ENCODE results near the gene RIMBP2.

Gene RIMBP2

GRCh38 chr12:130746546-130746945, 30.4 kb upstream of the RIMBP2 start:
- Histone ChIP-seq H3K79me1 (ENCODE audit: low read depth, low read length) (no peaks in the 10 kb centered on the region), H3K18ac (ENCODE audit: low read length) (peak overlapping the region; percentile 42), H3K9me3 (replicated peaks in 1 of 2; ENCODE audit: control insufficient read depth in 2 of 2, insufficient read depth in 1 of 2, low read depth in 1 of 2, low read length in 2 of 2) (no peaks in the 10 kb centered on the region), H4K8ac (ENCODE audit: low read depth, low read length) (no peak overlapping the region), H3K9ac (ENCODE audit: low read depth, low read length, poor library complexity) (no peak overlapping the region), H3K4me2 (ENCODE audit: insufficient read depth, low read length, poor library complexity, severe bottlenecking) (no peak overlapping the region), H3K4me1 (ENCODE audit: control insufficient read depth in 2 of 2, insufficient read depth in 1 of 2, low read depth in 1 of 2, low read length in 2 of 2) (peaks cover 0 to 2% of the 10 kb centered on the region in 2 donors), H2AFZ (ENCODE audit: low read length) (no peak overlapping the region), H3K36me3 (replicated peaks in 1 of 2; ENCODE audit: control insufficient read depth in 2 of 2, insufficient read depth in 2 of 2, low read length in 2 of 2) (no peaks in the 10 kb centered on the region), H2BK15ac (ENCODE audit: low read length) (no peak overlapping the region), H3K14ac (ENCODE audit: low read length) (no peak overlapping the region), H2BK5ac (ENCODE audit: low read length) (no peak overlapping the region), H3K27me3 (ENCODE audit: control insufficient read depth in 3 of 3, insufficient read depth in 3 of 3, low read depth in 1 of 3, low read length in 3 of 3) (no peaks in the 10 kb centered on the region), H2AK5ac (ENCODE audit: low read depth, low read length) (no peak overlapping the region), H2BK120ac (ENCODE audit: low read depth, low read length) (no peak overlapping the region), H2BK12ac (ENCODE audit: low read length) (no peak overlapping the region), H3K27ac (replicated peaks; ENCODE audit: low read length) (no peak overlapping the region), H3K23ac (ENCODE audit: low read depth, low read length, poor library complexity) (no peak overlapping the region), H4K91ac (ENCODE audit: low read depth, low read length, poor library complexity) (no peak overlapping the region), H3K4me3 (ENCODE audit: low read length in 2 of 2) (no peak overlapping the region), H3K4ac (ENCODE audit: low read length) (no peak overlapping the region)
- DNase-seq (ENCODE audit: low spot score), result no peak
- WGBS, 2 donors (ENCODE audit: extremely low coverage in 2 of 2, insufficient read length in 2 of 2, insufficient replicate concordance in 1 of 2), result no CpG with 5 or more reads among the region's 9 CpGs

- peaks cover 0 to 2% of the 10 kb centered on the region in 2 donors for H3K4me1 ChIP-seq (ENCODE audit: control insufficient read depth in 2 of 2, insufficient read depth in 1 of 2, low read depth in 1 of 2, low read length in 2 of 2)
- no peak overlapping the region for H3K9ac ChIP-seq (ENCODE audit: low read depth, low read length, poor library complexity)
- no peak overlapping the region for H3K23ac ChIP-seq (ENCODE audit: low read depth, low read length, poor library complexity)
- no peak overlapping the region for H3K4me2 ChIP-seq (ENCODE audit: insufficient read depth, low read length, poor library complexity, severe bottlenecking)
- no peak overlapping the region for H4K8ac ChIP-seq (ENCODE audit: low read depth, low read length)
- H4K91ac ChIP-seq (ENCODE audit: low read depth, low read length, poor library complexity), result no peak overlapping the region
- no peaks in the 10 kb centered on the region for H3K27me3 ChIP-seq (ENCODE audit: control insufficient read depth in 3 of 3, insufficient read depth in 3 of 3, low read depth in 1 of 3, low read length in 3 of 3)
- H2BK15ac ChIP-seq (ENCODE audit: low read length), result no peak overlapping the region
- no peak overlapping the region for H3K14ac ChIP-seq (ENCODE audit: low read length)
- no peak overlapping the region for H2BK12ac ChIP-seq (ENCODE audit: low read length)
- H2BK120ac ChIP-seq (ENCODE audit: low read depth, low read length), result no peak overlapping the region
- no peak overlapping the region for H2AFZ ChIP-seq (ENCODE audit: low read length)
- no peak overlapping the region for H3K4ac ChIP-seq (ENCODE audit: low read length)
- no peak overlapping the region for H3K4me3 ChIP-seq (ENCODE audit: low read length in 2 of 2)
- H3K18ac ChIP-seq (ENCODE audit: low read length), result no peak overlapping the region
- no peak overlapping the region for H2BK5ac ChIP-seq (ENCODE audit: low read length)
- no peaks in the 10 kb centered on the region for H3K79me1 ChIP-seq (ENCODE audit: low read depth, low read length)
- no peak overlapping the region for H3K27ac ChIP-seq (replicated peaks; ENCODE audit: low read length)
- no peak overlapping the region for H2AK5ac ChIP-seq (ENCODE audit: low read depth, low read length)
- DNase-seq (ENCODE audit: low spot score), result no peak
- H3K36me3 ChIP-seq (replicated peaks in 1 of 2; ENCODE audit: control insufficient read depth in 2 of 2, insufficient read depth in 2 of 2, low read length in 2 of 2), result no peaks in the 10 kb centered on the region
- H3K9me3 ChIP-seq (replicated peaks in 1 of 2; ENCODE audit: control insufficient read depth in 2 of 2, insufficient read depth in 1 of 2, low read depth in 1 of 2, low read length in 2 of 2), result no peaks in the 10 kb centered on the region
- WGBS, 2 donors (ENCODE audit: extremely low coverage in 2 of 2, insufficient read length in 2 of 2, insufficient replicate concordance in 1 of 2), result 100% methylated on average over 1 of the region's 4 CpGs; no CpG with 5 or more reads in 1 of the 2 donors
These were observed 29.8 kb upstream of the RIMBP2 start for GRCh38 chr12:130745921-130746320.

GRCh38 chr12:130744274-130744673, 28.2 kb upstream of the RIMBP2 start:
- Histone ChIP-seq H2AK5ac (ENCODE audit: low read depth, low read length) (no peak overlapping the region), H2BK12ac (ENCODE audit: low read length) (no peak overlapping the region), H3K36me3 (replicated peaks in 1 of 2; ENCODE audit: control insufficient read depth in 2 of 2, insufficient read depth in 2 of 2, low read length in 2 of 2) (no peaks in the 10 kb centered on the region), H4K91ac (ENCODE audit: low read depth, low read length, poor library complexity) (no peak overlapping the region), H2BK120ac (ENCODE audit: low read depth, low read length) (no peak overlapping the region), H3K23ac (ENCODE audit: low read depth, low read length, poor library complexity) (no peak overlapping the region), H2BK5ac (ENCODE audit: low read length) (no peak overlapping the region), H3K14ac (ENCODE audit: low read length) (no peak overlapping the region), H2AFZ (ENCODE audit: low read length) (no peak overlapping the region), H2BK15ac (ENCODE audit: low read length) (no peak overlapping the region), H3K27me3 (ENCODE audit: control insufficient read depth in 3 of 3, insufficient read depth in 3 of 3, low read depth in 1 of 3, low read length in 3 of 3) (peaks cover 0 to 3% (median 0%) of the 10 kb centered on the region in 3 experiments), H3K4me3 (ENCODE audit: low read length in 2 of 2) (no peak overlapping the region), H3K9me3 (replicated peaks in 1 of 2; ENCODE audit: control insufficient read depth in 2 of 2, insufficient read depth in 1 of 2, low read depth in 1 of 2, low read length in 2 of 2) (no peaks in the 10 kb centered on the region), H3K9ac (ENCODE audit: low read depth, low read length, poor library complexity) (no peak overlapping the region), H3K4ac (ENCODE audit: low read length) (no peak overlapping the region), H4K8ac (ENCODE audit: low read depth, low read length) (no peak overlapping the region), H3K79me1 (ENCODE audit: low read depth, low read length) (no peaks in the 10 kb centered on the region), H3K18ac (ENCODE audit: low read length) (no peak overlapping the region), H3K4me2 (ENCODE audit: insufficient read depth, low read length, poor library complexity, severe bottlenecking) (no peak overlapping the region), H3K27ac (replicated peaks; ENCODE audit: low read length) (no peak overlapping the region), H3K4me1 (ENCODE audit: control insufficient read depth in 2 of 2, insufficient read depth in 1 of 2, low read depth in 1 of 2, low read length in 2 of 2) (peaks cover 0 to 2% of the 10 kb centered on the region in 2 donors)
- WGBS, 2 donors (ENCODE audit: extremely low coverage in 2 of 2, insufficient read length in 2 of 2, insufficient replicate concordance in 1 of 2), result no CpG with 5 or more reads among the region's 5 CpGs
- no peak for DNase-seq (ENCODE audit: low spot score)

GRCh38 chr12:130743606-130744005, 27.5 kb upstream of the RIMBP2 start:
- Histone ChIP-seq H3K4me2 (ENCODE audit: insufficient read depth, low read length, poor library complexity, severe bottlenecking) (no peak overlapping the region), H2BK12ac (ENCODE audit: low read length) (no peak overlapping the region), H3K4ac (ENCODE audit: low read length) (no peak overlapping the region), H3K23ac (ENCODE audit: low read depth, low read length, poor library complexity) (no peak overlapping the region), H2BK5ac (ENCODE audit: low read length) (no peak overlapping the region), H2BK120ac (ENCODE audit: low read depth, low read length) (no peak overlapping the region), H3K79me1 (ENCODE audit: low read depth, low read length) (no peaks in the 10 kb centered on the region), H2AK5ac (ENCODE audit: low read depth, low read length) (no peak overlapping the region), H3K18ac (ENCODE audit: low read length) (no peak overlapping the region), H3K4me1 (ENCODE audit: control insufficient read depth in 2 of 2, insufficient read depth in 1 of 2, low read depth in 1 of 2, low read length in 2 of 2) (peaks cover 0 to 2% of the 10 kb centered on the region in 2 donors), H3K27ac (replicated peaks; ENCODE audit: low read length) (no peak overlapping the region), H2BK15ac (ENCODE audit: low read length) (no peak overlapping the region), H3K14ac (ENCODE audit: low read length) (no peak overlapping the region), H3K4me3 (ENCODE audit: low read length in 2 of 2) (no peak overlapping the region), H2AFZ (ENCODE audit: low read length) (no peak overlapping the region), H3K9ac (ENCODE audit: low read depth, low read length, poor library complexity) (no peak overlapping the region), H4K8ac (ENCODE audit: low read depth, low read length) (no peak overlapping the region), H3K27me3 (ENCODE audit: control insufficient read depth in 3 of 3, insufficient read depth in 3 of 3, low read depth in 1 of 3, low read length in 3 of 3) (peaks cover 0 to 3% (median 0%) of the 10 kb centered on the region in 3 experiments), H3K9me3 (replicated peaks in 1 of 2; ENCODE audit: control insufficient read depth in 2 of 2, insufficient read depth in 1 of 2, low read depth in 1 of 2, low read length in 2 of 2) (no peaks in the 10 kb centered on the region), H4K91ac (ENCODE audit: low read depth, low read length, poor library complexity) (no peak overlapping the region), H3K36me3 (replicated peaks in 1 of 2; ENCODE audit: control insufficient read depth in 2 of 2, insufficient read depth in 2 of 2, low read length in 2 of 2) (no peaks in the 10 kb centered on the region)
- no peak for DNase-seq (ENCODE audit: low spot score)
- WGBS, 2 donors (ENCODE audit: extremely low coverage in 2 of 2, insufficient read length in 2 of 2, insufficient replicate concordance in 1 of 2), result no CpG with 5 or more reads among the region's 5 CpGs

Measured in neuronal stem cell (in vitro differentiated cells).